Suprapubic skin (tissue), 2 donors: ENCODE results near the gene ZNF638.

Source experiments
- EP300 ChIP-seq: sonication (generic); formaldehyde crosslinking; IDR thresholded peaks from one replicate; pipeline ENCODE4 v1.6.1; 2017; ENCODE audit warnings: antibody characterized with exemption
- POLR2A ChIP-seq, 2 donors: fragments of 450-650 bp; IDR thresholded peaks; one replicate each; pipeline ENCODE4 v1.6.1; 2017; ENCODE audit warnings: antibody characterized with exemption in 2 of 2, mild to moderate bottlenecking in 2 of 2, moderate library complexity in 2 of 2

GRCh38 chr2:71422786-71423185, 91.2 kb downstream of the ZNF638 start:
- no peak for TF ChIP-seq EP300
- TF ChIP-seq POLR2A (IDR thresholded peaks at IDR 0.05), result no peak
